Stimulated activated CD4-positive, alpha-beta T cell treated with anti-CD3 and anti-CD28 coated beads, Interleukin-12 subunit alpha, Interleukin-12 subunit beta, amount 100 ng/mL, for 48 hours (primary cell): Measurements from ENCODE around the gene KLF11.

Source experiments
- DNase-seq, 3 donors: peaks; one replicate each; pipeline ENCODE4 v3.0.0-alpha.2; 2020; ENCODE audit warnings: low read depth in 2 of 3, low spot score in 1 of 3

Gene KLF11

DNA sequence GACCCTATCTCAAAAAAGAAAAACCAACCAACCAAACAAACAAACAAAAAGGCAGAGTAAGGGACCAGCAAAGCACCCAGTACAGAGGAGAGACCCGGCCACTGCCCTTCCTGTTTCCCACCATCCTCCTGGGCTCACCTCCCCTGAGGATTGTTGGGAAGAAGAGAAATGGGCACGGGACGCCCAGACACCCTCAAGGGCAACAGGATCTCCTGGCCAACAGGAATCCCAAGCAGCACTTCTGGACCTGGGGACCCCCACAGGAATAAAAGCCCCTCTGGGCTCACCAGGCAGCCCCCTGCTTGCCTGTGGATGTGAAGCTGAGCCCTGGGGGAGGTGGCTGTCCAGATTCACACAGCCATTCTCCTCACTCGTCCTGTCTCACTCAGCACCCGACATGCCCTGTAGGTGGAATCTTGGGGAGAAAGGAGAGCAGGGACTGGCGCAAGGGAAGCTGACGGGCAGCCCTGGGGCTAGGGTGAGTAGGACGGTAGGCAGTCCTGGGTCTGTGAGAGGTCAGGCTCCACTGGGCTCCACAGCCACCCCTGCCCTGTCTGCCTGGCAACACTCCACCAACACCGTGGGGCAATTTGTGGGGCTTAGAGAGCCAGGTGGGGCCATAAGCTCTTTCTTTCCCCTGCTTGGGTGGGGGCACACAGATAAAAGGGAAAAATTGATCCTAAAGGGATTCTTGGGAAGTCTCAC, 18.0 kb downstream of the KLF11 start:
- no peak for DNase-seq

DNA sequence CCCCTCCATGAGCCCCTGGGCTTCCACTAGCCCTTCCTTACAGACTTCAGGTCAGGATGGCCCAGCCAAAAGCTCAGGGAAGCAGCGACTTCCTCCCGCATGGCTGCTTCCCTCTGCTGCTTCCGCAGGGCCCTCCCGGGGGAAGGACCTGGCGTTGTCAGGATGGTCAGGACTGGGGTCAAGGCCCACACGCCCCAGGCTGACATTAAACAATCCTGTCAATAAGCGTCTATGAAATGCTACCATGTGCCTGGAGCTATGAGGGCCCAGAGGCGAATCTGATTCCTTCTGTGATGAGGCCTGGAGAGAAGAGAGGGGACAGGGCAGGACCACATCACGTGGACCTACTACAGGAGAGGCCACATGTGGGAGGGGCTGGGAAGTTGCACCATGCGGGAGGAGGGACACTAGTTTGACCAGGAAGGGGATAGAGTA, 19.6 kb downstream of the KLF11 start:
- no peak for DNase-seq

DNA sequence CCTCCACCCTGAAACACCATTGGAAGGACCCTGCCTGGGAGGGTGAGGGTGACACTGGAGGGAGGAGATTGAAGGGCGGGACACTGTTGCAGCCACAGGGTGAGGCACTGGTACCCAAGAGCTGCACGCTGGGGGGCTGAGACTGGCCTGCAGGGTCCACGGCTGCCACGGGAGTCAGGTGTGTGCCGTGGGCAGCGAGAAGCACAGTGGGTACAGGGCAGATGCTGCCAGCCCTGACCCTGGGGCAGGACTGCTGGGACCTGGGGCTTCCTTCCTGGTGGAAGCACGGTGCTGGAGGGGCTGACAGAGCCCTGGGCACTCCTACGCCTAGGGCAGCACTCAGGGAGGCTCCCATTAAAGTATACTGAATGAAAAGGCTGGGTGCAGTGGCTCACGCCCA, 20.2 kb downstream of the KLF11 start:
- DNase-seq: no peak

DNA sequence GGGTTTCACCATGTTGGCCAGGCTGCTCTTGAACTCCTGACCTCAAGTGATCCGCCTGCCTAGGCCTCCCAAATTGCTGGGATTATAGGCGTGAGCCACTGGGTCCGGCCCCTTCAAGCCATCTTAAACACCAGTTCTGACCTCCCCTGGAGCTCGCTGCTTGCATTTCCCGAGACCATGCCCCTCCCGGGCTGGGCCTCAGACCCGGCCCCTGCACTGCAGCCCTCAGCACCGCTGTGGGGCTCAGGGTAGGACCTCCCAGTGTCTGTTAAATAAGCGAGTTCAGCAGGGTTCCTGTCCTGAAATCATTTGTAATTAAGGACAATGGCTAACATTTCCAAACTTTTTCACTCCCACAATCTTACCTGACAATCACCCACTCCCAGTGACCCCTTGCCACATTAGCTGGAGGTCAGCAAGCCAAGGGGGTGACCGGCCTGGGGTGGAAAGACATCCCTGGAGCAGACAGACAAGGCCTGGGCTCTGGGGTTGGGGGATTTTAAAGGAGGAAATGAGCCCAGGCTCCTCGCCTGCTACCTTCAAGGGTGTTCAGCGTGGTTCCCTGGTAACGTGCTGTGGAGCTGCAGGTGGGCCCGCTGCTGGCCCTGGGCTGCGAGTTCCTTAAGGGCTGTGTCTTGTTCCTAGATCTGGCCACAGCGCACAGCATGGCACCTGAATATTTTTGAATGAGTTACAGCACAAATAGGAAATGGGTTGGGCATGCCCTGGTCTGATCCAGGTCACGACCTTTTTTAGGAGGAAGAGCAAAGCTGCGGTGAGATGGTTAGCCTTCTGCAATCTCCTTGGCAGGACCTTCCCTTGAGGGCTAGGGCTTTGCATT, 21.8 kb downstream of the KLF11 start:
- no peak for DNase-seq

DNA sequence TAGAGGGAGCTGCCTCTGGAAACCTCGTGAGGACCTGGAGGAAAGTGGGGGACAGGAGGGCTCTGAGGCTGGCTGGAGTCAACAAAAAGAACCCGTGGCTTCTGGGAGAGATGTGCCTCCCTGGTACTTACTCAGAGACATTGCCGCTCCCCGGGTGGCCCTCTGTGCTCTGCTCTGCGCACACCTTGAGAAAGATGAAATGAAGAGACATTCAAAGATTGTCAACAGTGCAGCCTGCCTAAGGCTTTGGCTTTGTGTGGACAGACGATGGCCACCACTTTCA, 22.4 kb downstream of the KLF11 start:
- DNase-seq: no peak

DNA sequence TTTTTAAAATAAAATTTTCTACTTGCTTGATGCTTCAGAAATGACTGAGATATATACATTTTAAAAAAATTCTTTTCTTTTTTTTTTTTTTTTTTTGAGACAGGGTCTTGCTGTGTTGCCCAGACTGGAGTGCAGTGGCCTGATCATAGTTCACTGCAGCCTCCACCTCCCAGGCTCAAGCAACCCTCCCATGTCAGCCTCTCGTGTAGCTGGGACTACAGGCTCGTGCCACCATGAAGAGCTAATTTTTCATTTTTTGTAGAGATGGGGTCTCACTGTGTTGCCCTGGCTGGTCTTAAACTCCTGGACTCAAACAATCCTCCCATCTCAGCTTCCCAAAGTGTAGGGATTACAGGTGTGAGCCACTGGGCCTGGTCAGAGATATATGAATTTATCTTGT, 24.0 kb downstream of the KLF11 start:
- DNase-seq: no peak

DNA sequence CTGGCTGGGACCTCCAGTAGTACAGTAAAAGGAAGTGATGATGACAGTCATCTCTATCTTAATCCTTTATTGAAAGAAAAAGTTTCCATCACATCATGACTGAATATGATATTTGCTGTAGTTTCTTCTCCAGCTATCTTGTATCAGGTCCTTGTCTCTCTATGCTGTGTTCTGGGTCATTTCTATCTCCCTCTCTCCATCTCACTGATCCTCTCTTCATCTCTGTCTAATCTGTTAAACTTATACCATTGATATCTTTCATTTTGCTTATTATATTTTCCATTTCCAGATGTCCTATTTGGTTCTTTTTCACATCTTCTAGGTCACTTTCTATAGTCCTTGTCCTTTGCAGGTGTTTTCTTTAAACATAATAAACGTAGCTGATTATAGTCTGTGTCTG, 24.5 kb downstream of the KLF11 start:
- no peak for DNase-seq

DNA sequence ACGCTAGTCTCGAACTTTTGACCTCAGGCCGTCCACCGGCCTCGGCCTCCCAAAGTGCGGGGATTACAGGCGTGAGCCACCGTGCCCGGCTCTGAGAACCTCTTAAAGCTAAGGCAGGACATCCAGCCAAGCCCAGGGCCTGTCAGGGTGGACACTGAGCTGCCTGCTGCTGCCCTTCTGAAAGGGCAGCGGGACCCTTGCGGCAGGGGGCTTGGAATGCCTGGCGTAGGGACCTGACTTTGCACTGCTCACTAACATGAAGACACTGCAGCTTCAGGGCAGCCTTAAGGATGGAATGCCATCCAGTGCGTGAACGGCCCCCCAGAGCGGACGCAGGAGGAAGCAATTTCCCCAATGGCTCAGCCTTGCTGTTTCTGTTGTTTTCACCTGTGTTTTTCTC, 27.8 kb downstream of the KLF11 start:
- no peak for DNase-seq

DNA sequence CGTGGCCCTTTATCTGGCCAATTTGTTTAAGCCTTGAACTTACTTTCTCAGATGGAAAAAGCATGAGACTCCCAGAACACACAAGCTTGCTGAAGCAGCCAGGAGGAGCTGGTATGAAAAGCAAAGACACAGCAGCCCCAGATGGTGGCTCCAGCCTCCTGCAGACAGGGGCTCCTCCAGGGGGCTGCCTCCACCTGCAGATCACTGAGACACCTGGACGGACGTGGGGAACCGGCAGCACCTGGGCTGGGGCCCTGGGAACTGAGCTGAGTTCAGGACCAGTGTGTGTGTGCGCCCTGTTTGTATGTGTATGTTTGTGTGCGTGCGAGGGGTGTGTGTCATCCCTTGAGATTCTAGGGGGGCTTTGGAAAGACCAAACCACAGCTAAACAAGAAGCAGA, 28.2 kb downstream of the KLF11 start:
- DNase-seq: no peak

DNA sequence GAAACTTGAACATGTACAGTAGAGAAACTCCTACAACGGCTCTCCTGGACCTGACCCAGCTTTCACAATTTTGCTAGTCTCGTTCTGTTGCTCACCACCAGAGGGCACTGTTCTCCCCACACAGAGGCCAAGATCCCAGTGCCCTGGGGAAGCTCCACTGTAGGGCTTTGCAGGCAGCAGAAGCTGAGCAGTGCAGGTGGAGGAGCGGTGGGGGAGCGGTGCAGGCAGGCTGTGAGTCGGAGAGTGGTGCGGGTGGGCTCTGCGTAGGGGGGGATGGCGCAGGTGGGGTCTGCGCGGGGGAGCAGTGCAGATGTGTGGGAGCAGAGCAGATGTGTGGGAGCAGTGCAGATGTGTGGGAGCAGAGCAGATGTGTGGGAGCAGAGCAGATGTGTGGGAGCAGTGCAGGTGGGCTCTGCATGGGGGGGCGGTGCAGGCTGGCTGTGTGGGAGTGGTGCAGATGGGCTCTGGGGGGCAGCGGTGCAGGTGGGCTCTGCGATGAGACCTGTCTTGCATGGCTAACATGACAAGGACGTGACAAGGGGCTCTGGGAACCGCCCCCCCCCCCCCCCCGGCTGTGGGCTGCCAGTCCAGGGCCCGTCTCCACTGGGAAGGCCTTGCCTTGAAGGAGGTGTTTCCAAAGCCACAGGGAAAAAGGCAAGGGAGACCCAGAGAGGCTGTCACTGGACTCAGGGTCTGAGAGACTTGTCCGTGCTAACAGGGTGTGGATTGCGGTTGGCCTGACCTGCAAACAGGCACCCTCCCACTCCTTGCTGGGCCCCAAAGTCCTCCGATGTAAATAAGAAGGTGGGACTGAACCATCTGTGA, 29.5 kb downstream of the KLF11 start:
- DNase-seq: peak; percentile 62 to 76 (median 65)

DNA sequence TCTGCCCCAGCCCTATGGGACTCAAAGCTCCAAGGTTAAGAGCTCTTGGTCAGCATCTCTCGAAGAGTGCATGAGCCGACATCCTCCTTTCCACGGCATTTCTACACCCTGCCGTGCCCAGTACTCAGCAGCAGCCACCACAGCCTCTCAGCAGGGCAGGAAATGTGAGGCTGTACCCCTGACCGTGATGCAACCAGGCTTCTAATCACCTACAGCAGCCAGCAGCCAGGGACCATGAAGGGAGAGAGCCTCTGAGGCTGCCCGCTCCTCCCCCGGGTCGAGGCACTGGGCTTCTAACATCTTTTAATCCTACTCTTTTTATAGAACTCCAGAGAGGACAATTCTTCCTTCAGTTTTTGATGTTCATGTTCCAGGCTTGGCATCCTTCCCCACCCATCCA, 30.4 kb downstream of the KLF11 start:
- DNase-seq: no peak

DNA sequence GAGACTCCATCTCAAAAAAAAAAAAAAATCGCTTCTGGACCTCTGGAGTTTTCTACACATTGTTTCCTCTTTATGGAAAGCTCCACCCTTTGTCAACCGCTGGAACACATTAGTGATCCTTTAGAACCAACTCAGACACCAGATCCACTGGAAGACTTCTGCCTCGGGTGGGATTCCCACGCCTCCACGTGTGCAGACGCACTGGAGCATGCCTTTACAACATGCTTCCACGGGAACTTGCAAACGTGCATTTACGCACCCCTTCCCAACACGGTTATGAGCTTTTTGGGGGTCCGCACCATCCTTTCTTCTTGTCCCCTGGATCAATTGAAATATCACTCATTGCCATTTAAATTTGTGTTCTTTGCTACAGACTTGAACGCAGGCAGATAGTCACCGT, 31.8 kb downstream of the KLF11 start:
- DNase-seq: no peak

DNA sequence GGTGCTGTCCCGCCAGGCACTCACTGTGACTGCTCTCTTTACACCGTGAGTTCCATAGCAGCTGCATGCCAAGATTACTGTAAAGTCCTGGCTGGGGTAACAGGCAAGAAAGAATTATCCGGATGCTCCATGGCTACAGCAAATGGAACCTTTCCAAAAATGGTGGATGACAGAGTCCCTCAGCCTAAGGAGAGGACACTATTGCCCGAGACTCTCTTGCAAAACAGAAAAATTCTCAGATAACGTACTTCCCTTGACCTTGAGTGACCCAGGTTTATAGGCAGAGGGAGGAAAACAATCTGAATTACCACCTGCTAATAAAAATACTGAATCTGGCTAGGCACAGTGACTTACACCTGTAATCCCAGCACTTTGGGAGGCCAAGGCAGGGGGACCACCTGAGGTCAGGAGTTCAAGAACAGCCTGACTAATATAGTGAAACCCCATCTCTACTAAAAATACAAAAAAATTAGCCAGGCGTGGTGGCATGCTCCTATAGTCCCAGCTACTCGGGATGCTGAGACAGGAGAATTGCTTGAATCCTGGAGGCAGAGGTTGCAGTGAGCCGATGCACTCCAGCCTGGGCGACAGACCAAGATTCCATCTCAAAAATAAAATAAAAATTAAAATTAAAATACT, 32.3 kb downstream of the KLF11 start:
- DNase-seq: no peak

DNA sequence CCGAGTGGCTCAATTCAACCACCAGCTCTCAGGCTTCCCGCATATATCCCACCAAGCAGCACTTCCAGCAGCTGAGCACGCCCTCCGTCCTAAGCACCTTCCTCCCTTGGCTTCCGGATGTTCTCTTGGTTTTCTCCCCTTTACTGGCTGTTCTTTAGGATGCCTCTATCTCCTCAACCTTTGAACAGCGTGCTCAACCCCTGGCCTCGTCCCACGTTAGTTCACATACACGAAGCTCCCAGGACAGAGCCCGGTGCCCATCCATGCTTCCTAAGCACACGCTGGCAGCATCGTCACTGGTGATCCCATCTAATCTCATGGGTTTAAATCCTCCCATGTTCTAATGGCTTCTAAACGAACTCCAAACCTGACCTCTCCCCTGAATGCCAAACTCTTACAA, 33.2 kb downstream of the KLF11 start:
- DNase-seq: no peak

DNA sequence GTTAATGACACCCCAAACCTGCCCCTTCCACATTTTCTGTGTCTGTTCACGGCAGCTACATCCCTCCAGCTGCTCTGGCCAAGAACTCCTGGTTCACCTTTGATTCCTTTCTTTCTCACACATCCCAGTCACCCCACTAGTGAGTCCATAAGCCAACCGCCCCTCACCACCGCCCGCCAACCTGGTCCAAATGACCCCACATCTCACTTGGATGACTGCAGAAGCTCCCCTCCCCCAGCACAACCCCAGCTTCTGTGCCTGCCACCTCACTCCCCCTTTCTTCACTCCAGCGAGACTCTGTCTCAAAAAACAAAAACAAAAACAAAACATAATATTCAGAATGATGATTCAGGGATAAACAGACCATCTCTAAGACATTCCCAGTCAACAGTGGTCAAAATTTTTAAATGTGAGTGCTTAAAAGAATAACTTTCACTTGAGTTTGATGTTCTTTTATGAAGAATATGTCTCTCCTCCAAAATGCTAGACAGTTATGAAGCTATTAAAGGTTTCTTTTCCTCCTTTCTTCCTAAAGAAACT, 33.7 kb downstream of the KLF11 start:
- DNase-seq: no peak

DNA sequence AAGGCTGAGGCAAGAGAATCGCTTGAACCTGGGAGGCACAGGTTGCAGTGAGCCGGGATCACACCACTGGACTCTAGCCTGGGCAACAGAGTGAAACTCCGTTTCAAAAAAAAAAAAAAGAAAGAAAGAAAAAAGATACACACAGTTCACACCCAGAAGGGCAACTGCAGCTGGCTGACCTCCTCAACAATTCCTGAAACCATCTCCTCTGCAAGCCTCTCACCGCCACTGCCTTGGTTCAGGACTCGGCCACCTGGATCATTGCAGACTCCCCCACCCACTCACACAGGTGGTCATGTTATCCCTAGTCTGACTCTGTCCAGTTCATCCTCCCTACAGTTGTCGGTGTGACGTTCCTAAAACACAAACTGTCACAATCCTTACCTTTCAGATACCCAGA, 34.7 kb downstream of the KLF11 start:
- no peak for DNase-seq

DNA sequence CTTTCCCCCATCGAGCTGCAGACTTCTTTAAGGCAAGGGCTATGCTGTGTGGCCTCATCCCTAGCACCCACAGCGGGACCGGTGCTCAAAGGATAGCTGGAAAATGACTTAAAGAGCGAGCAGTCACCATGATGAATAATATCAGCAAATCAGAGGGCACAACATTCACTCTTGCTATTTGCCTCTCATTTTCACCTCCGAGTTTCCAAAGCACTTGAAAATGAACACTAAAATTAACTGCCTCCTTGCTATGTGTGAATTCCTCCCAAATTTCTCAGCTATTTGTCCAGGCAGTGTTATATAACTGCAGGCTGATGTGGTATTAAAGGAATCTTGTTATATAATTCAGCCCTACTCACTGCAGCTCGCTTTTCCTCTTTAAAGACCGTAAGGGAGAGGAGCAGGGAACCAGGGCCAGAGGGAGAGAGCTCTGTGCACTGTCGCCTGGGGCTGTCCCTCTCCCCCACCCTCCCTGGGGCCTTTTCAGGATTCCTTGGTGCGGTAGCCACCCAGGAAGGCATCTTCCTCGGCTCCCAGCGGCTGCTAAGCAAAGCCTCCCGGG, 35.4 kb downstream of the KLF11 start:
- DNase-seq: no peak

DNA sequence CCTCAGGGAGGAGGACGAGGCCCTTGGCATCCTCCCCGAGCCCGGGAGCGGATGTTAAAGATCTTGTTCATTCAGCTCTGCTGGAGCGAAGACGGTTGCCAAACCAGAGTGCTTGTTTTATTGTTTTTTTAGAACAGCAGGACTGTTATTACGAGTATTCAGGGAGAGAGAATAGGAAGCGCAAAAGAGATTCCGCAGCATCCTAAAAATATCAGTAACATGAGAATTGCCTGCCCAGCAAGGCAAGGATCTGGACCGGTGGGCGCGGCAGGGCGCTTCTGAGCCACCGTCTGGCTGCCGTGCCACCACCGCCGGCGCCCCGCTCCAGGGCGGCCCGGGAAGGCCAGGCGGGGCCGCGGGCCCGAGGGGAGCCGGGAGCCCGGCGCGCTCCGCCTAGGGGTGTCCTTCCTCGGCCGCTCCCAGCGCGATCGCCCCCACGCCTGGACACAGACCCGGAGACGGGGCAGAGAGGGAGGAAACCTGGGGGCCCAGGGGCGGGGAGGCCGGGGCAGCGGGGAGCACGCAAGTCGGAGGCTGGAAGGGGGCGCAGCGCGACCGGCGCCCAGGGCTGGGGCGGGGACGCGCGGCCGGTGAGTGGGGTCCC, 36.0 kb downstream of the KLF11 start:
- DNase-seq: no peak

DNA sequence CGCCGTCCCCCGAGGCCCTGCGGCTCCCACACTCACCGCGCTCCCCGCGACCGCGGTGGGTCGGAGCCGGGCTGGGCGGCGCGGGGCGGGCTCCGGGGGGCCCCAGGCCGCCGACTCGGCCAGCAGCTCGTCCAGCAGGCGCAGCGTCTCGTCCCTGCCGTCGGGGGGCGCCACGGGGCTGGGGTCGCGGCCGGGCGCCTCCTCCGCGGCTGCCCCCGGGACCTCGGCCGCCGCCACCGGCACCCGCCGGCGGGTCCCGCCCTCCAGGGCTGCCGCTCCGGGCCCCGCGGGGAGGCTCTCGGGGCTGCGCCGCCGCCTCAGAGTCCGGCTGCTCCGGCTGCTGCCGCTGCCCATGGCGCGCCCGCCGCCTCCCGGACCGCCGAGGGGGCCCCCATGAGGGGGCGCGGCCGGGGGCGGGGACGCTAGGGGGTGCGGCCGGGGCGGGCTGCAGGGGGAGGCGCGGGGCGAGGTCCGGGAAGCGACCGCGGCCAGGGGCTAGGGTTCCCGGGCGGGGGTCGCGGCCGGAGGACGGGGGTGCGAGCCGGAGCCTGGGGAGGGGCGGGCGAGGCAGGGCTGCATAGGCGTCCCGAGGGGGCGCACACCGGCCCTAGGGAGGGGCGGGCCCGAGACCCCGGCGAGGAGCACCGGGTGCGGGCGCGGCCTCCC, 36.7 kb downstream of the KLF11 start, which contains the start of gene CYS1:
CYS1 (minus strand) TSS at position 542 of the 666 bp plus-strand sequence; CDS start at position 354, 188 bp downstream.
- DNase-seq: no peak
